ENCODE data around the gene LOXL1.

LOXL1 gene

DNA sequence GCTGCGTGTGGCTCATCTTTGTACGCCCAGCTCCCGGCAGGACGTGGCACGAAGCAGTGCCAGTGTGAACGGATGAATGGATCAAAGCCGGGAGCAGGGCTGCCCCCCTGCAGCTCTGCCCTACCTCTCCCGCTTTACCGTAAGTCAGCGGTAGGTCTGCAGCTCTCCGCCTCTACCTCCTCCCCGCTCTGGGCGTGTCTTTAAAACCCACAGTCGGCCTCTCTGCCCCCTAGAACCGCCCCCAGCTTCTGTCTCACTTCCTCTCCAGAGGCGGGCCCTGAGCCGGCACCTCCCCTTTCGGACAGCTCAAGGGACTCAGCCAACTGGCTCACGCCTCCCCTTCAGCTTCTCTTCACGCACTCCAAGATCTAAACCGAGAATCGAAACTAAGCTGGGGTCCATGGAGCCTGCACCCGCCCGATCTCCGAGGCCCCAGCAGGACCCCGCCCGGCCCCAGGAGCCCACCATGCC, 68.2 kb downstream of the LOXL1 start, which contains the start of gene PML:
Gene PML (plus strand): TSS at position 304 of the 471 bp plus-strand sequence. CDS start 97 bp downstream, at position 401.
- Histone ChIP-seq H3K4me1 (ENCODE audit: control insufficient read depth, insufficient read depth, low read length) (peaks cover 15% of the 10 kb centered on the region), H3K9me3 (ENCODE audit: control insufficient read depth, low read length) (no peaks in the 10 kb centered on the region), H3K36me3 (ENCODE audit: control insufficient read depth, insufficient read depth, low read length) (peaks cover 5% of the 10 kb centered on the region), H3K27ac (ENCODE audit: insufficient read depth, low read depth, low read length, poor library complexity, severe bottlenecking) (peak within 1 kb of the TSS; percentile 67), H3K27me3 (ENCODE audit: control insufficient read depth, insufficient read depth, low read length, poor library complexity, severe bottlenecking) (no peaks in the 10 kb centered on the region), H3K4me3 (ENCODE audit: insufficient read depth, low read depth, low read length) (peak within 1 kb of the TSS; percentile 88)
- WGBS, 2 experiments = 0% methylated on average over 27 of the region's 27 CpGs

- Histone ChIP-seq H3K4me3 (ENCODE audit: insufficient read depth, low read depth, low read length) (peak overlapping the region; percentile 88), H3K27ac (ENCODE audit: insufficient read depth, low read depth, low read length, poor library complexity, severe bottlenecking) (peak overlapping the region; percentile 67)
Measured at GRCh38 chr15:73994912-73995622, 68.8 kb downstream of the LOXL1 start.

DNA sequence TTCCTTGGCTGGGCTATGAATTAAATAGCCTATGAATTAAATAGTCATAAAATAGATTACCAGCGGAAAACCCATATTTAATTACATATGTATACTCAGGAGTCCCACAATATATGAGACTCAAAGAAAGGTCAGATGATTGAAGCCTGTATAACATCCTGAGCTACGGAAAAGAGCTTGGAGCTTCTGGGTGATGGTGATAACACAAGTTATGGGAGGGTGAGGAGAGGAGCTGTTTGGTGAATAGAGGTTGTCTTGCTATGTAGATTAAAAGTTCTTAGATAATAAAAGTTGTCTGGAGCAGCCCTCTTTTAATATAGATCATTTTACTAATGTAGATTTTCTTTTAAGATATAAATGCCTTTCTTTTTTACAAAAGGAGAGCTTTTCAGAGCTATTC, 70.0 kb downstream of the LOXL1 start:
- H3K27ac ChIP-seq (ENCODE audit: insufficient read depth, low read depth, low read length, poor library complexity, severe bottlenecking) = no peak overlapping the region
- peaks cover 5% of the 10 kb centered on the region for H3K36me3 ChIP-seq (ENCODE audit: control insufficient read depth, insufficient read depth, low read length)
- no peaks in the 10 kb centered on the region for H3K9me3 ChIP-seq (ENCODE audit: control insufficient read depth, low read length)
- peaks cover 13% of the 10 kb centered on the region for H3K4me1 ChIP-seq (ENCODE audit: control insufficient read depth, insufficient read depth, low read length)
- H3K4me3 ChIP-seq (ENCODE audit: insufficient read depth, low read depth, low read length) = no peak overlapping the region
- 89 to 96% methylated on average over 1 to 2 of the region's 2 CpGs for WGBS, 2 experiments
- H3K27me3 ChIP-seq (ENCODE audit: control insufficient read depth, insufficient read depth, low read length, poor library complexity, severe bottlenecking) = no peaks in the 10 kb centered on the region

More at GRCh38 chr15:73994912-73995622, 68.8 kb downstream of the LOXL1 start:
- H3K4me1 ChIP-seq (ENCODE audit: control insufficient read depth, insufficient read depth, low read length) = peaks cover 15% of the 10 kb centered on the region
- WGBS, 2 experiments = 7 to 8% methylated on average over 18 of the region's 18 CpGs
- no peaks in the 10 kb centered on the region for H3K27me3 ChIP-seq (ENCODE audit: control insufficient read depth, insufficient read depth, low read length, poor library complexity, severe bottlenecking)
- no peaks in the 10 kb centered on the region for H3K9me3 ChIP-seq (ENCODE audit: control insufficient read depth, low read length)
- peaks cover 5% of the 10 kb centered on the region for H3K36me3 ChIP-seq (ENCODE audit: control insufficient read depth, insufficient read depth, low read length)

DNA sequence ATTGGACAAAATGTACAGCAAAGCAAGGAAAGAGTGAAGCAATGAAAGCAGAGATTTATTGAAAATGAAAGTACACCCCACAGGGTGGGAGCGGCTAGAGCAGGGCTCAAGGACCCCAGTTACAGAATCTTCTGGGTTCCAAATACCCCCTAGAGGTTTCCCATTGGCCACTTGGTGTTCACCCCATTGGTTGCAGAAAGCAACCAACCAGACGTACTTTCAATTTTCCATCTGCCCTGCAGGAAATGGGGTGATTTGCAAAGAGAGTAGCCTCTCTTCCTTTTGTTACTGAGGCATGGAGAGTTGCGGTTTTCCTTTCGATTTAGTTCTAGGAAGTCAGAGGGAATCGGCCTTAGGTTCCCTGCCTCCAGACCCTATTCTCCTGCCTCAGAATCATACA, 70.7 kb downstream of the LOXL1 start:
- Histone ChIP-seq H3K9me3 (ENCODE audit: control insufficient read depth, low read length) (no peaks in the 10 kb centered on the region), H3K27me3 (ENCODE audit: control insufficient read depth, insufficient read depth, low read length, poor library complexity, severe bottlenecking) (no peaks in the 10 kb centered on the region), H3K36me3 (ENCODE audit: control insufficient read depth, insufficient read depth, low read length) (peaks cover 5% of the 10 kb centered on the region), H3K4me1 (ENCODE audit: control insufficient read depth, insufficient read depth, low read length) (peaks cover 10% of the 10 kb centered on the region), H3K27ac (ENCODE audit: insufficient read depth, low read depth, low read length, poor library complexity, severe bottlenecking) (no peak overlapping the region), H3K4me3 (ENCODE audit: insufficient read depth, low read depth, low read length) (no peak overlapping the region)
- 89 to 90% methylated on average over 5 of the region's 5 CpGs for WGBS, 2 experiments

GRCh38 chr15:73997986-73998385, 71.7 kb downstream of the LOXL1 start:
- H3K4me1 ChIP-seq (ENCODE audit: control insufficient read depth, insufficient read depth, low read length) = peaks cover 10% of the 10 kb centered on the region
- peaks cover 5% of the 10 kb centered on the region for H3K36me3 ChIP-seq (ENCODE audit: control insufficient read depth, insufficient read depth, low read length)
- no peak overlapping the region for H3K4me3 ChIP-seq (ENCODE audit: insufficient read depth, low read depth, low read length)
- WGBS, 2 experiments = 96% methylated on average over 27 of the region's 27 CpGs
- no peaks in the 10 kb centered on the region for H3K27me3 ChIP-seq (ENCODE audit: control insufficient read depth, insufficient read depth, low read length, poor library complexity, severe bottlenecking)
- no peaks in the 10 kb centered on the region for H3K9me3 ChIP-seq (ENCODE audit: control insufficient read depth, low read length)
- H3K27ac ChIP-seq (ENCODE audit: insufficient read depth, low read depth, low read length, poor library complexity, severe bottlenecking) = no peak overlapping the region
